ENCODE data around the gene RHO. TPM values are rescaled to one million over a fixed set of nuclear protein-coding genes. Genes with fewer than 3 reads are reported as not detected.

RHO gene
- total RNA-seq, 1 experiment from 2014 or later, result not detected

- Mint-ChIP-seq H3K27ac (ENCODE audit: unreplicated experiment) (no peak overlapping the region), H3K4me1 (ENCODE audit: low read depth, unreplicated experiment) (peaks cover 8% of the 10 kb centered on the region), H3K9me3 (ENCODE audit: unreplicated experiment) (no peaks in the 10 kb centered on the region), H3K27me3 (ENCODE audit: insufficient read depth, unreplicated experiment) (peaks cover 3% of the 10 kb centered on the region), H3K36me3 (ENCODE audit: insufficient read depth, unreplicated experiment) (no peaks in the 10 kb centered on the region), H3K4me3 (ENCODE audit: unreplicated experiment) (no peak overlapping the region)
- BruUV-seq (replicated peaks), result no TSS peak
- Histone ChIP-seq H3K9me3 (no peaks in the 10 kb centered on the region), H3K4me3 (ENCODE audit: low read depth, low read length) (no peak overlapping the region), H3K4me1 (no peaks in the 10 kb centered on the region; the same call in 1 of the 2 replicates), H3K27me3 (replicated peaks; ENCODE audit: control insufficient read depth, insufficient read depth, low read length) (no peaks in the 10 kb centered on the region), H3K36me3 (ENCODE audit: control insufficient read depth, insufficient read depth, low read length) (no peaks in the 10 kb centered on the region)
- no peak for DNase-seq
- TF ChIP-seq, protein P1, sequence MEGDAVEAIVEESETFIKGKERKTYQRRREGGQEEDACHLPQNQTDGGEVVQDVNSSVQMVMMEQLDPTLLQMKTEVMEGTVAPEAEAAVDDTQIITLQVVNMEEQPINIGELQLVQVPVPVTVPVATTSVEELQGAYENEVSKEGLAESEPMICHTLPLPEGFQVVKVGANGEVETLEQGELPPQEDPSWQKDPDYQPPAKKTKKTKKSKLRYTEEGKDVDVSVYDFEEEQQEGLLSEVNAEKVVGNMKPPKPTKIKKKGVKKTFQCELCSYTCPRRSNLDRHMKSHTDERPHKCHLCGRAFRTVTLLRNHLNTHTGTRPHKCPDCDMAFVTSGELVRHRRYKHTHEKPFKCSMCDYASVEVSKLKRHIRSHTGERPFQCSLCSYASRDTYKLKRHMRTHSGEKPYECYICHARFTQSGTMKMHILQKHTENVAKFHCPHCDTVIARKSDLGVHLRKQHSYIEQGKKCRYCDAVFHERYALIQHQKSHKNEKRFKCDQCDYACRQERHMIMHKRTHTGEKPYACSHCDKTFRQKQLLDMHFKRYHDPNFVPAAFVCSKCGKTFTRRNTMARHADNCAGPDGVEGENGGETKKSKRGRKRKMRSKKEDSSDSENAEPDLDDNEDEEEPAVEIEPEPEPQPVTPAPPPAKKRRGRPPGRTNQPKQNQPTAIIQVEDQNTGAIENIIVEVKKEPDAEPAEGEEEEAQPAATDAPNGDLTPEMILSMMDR (IDR thresholded peaks at IDR 0.05; ENCODE audit: insufficient read depth in 1 of 2, low read depth in 1 of 2, low read length in 1 of 2, severe bottlenecking in 1 of 2, unreplicated experiment in 1 of 2), result no peak
- ChIA-PET CTCF (no interaction called here), POLR2A (no interaction called here)
- intact Hi-C loops (cut with micrococcal nuclease; ENCODE audit: unreplicated experiment), result no loop called here
Observed at GRCh38 chr3:129557548-129557894, 29.1 kb downstream of the RHO start.

- CTCF ChIA-PET, result interaction anchor here (0.5 kb wide), 1 partner anchor 67 kb away, joined by 3 read pairs; no protein-coding TSS in a partner anchor
- Histone ChIP-seq H3K4me1 (no peaks in the 10 kb centered on the region; the same call in 1 of the 2 replicates), H3K9me3 (no peaks in the 10 kb centered on the region), H3K4me3 (ENCODE audit: low read depth, low read length) (no peak overlapping the region), H3K36me3 (ENCODE audit: control insufficient read depth, insufficient read depth, low read length) (no peaks in the 10 kb centered on the region), H3K27me3 (replicated peaks; ENCODE audit: control insufficient read depth, insufficient read depth, low read length) (no peaks in the 10 kb centered on the region)
- H3K9me3 Mint-ChIP-seq (ENCODE audit: unreplicated experiment), result no peaks in the 10 kb centered on the region
- no TSS peak for BruUV-seq (replicated peaks)
- intact Hi-C loops (cut with micrococcal nuclease; ENCODE audit: unreplicated experiment), result no loop called here
- POLR2A ChIA-PET, result interaction anchor here (0.6 kb wide), 1 partner anchor 252 kb away, joined by 8 read pairs; no protein-coding TSS in a partner anchor
- no peaks in the 10 kb centered on the region for H3K27me3 Mint-ChIP-seq (ENCODE audit: insufficient read depth, unreplicated experiment)
- no peak overlapping the region for H3K4me3 Mint-ChIP-seq (ENCODE audit: unreplicated experiment)
- DNase-seq, result no peak
- no peaks in the 10 kb centered on the region for H3K36me3 Mint-ChIP-seq (ENCODE audit: insufficient read depth, unreplicated experiment)
- TF ChIP-seq, protein P1 (IDR thresholded peaks at IDR 0.05; ENCODE audit: insufficient read depth in 1 of 2, low read depth in 1 of 2, low read length in 1 of 2, severe bottlenecking in 1 of 2, unreplicated experiment in 1 of 2), result no peak
- H3K27ac Mint-ChIP-seq (ENCODE audit: unreplicated experiment), result no peak overlapping the region
- H3K4me1 Mint-ChIP-seq (ENCODE audit: low read depth, unreplicated experiment), result peaks cover 8% of the 10 kb centered on the region
Observed at GRCh38 chr3:129558081-129558771, 29.8 kb downstream of the RHO start.

GRCh38 chr3:129558772-129559564 is 30.5 kb downstream of the RHO start:
- TF ChIP-seq, protein P1 (IDR thresholded peaks at IDR 0.05; ENCODE audit: insufficient read depth in 1 of 2, low read depth in 1 of 2, low read length in 1 of 2, severe bottlenecking in 1 of 2, unreplicated experiment in 1 of 2), result no peak
- POLR2A ChIA-PET, result interaction anchor here (0.6 kb wide), 1 partner anchor 253 kb away, joined by 8 read pairs; no protein-coding TSS in a partner anchor
- CTCF ChIA-PET, result interaction anchor here (0.5 kb wide), 1 partner anchor 67 kb away, joined by 3 read pairs; no protein-coding TSS in a partner anchor

More at GRCh38 chr3:129558772-129559564, 30.5 kb downstream of the RHO start:
- no peaks in the 10 kb centered on the region for H3K9me3 ChIP-seq
- H3K27me3 ChIP-seq (replicated peaks; ENCODE audit: control insufficient read depth, insufficient read depth, low read length), result no peaks in the 10 kb centered on the region
- DNase-seq, result no peak
- H3K36me3 ChIP-seq (ENCODE audit: control insufficient read depth, insufficient read depth, low read length), result no peaks in the 10 kb centered on the region
- Mint-ChIP-seq H3K27ac (ENCODE audit: unreplicated experiment) (no peak overlapping the region), H3K36me3 (ENCODE audit: insufficient read depth, unreplicated experiment) (no peaks in the 10 kb centered on the region), H3K27me3 (ENCODE audit: insufficient read depth, unreplicated experiment) (no peaks in the 10 kb centered on the region), H3K9me3 (ENCODE audit: unreplicated experiment) (no peaks in the 10 kb centered on the region), H3K4me3 (ENCODE audit: unreplicated experiment) (no peak overlapping the region), H3K4me1 (ENCODE audit: low read depth, unreplicated experiment) (peaks cover 8% of the 10 kb centered on the region)
- intact Hi-C loops (cut with micrococcal nuclease; ENCODE audit: unreplicated experiment), result no loop called here
- BruUV-seq (replicated peaks), result no TSS peak
- H3K4me3 ChIP-seq (ENCODE audit: low read depth, low read length), result no peak overlapping the region
- H3K4me1 ChIP-seq, result no peaks in the 10 kb centered on the region; the same call in 1 of the 2 replicates

Measured in Caco-2 (cell line).